GM23338 (cell line): Measurements from ENCODE around the gene CDK5R1. TPM values are rescaled to one million over a fixed set of nuclear protein-coding genes. Genes with fewer than 3 reads are reported as not detected.

ENCODE experiments used
- ATAC-seq: fragments of 200-7000 bp; cut with Tn5 transposase; 3 replicates; pipeline ENCODE4 v1.9.1; 2020
- DNase-seq: peaks from one replicate; pipeline ENCODE4 v3.0.0-alpha.2; 2015; ENCODE audit warnings: low spot score
- H2AFZ ChIP-seq: fragments of 200-600 bp; sonication (generic); 2 replicates; pipeline ENCODE4 v1.8.0; 2016; ENCODE audit warnings: antibody characterized with exemption, mild to moderate bottlenecking, moderate library complexity
- H3F3A ChIP-seq: fragments of 200-600 bp; sonication (generic); replicated peaks from 2 replicates; pipeline ENCODE4 v1.8.0; 2017; ENCODE audit warnings: antibody characterized with exemption, mixed run types, low read depth
- H3K27ac ChIP-seq: fragments of 200-600 bp; sonication (generic); 2 replicates; pipeline ENCODE4 v1.6.1; 2016; ENCODE audit warnings: low read depth
- H3K27me3 ChIP-seq: fragments of 200-600 bp; sonication (generic); 2 replicates; pipeline ENCODE4 v1.8.0; 2016; ENCODE audit warnings: mild to moderate bottlenecking, mixed run types, moderate library complexity; ENCODE audit not compliant: insufficient read depth
- H3K36me3 ChIP-seq: fragments of 200-600 bp; sonication (generic); 2 replicates; pipeline ENCODE4 v1.8.0; 2016; ENCODE audit warnings: mild to moderate bottlenecking; ENCODE audit not compliant: insufficient read depth
- H3K4me1 ChIP-seq: fragments of 200-600 bp; sonication (generic); 2 replicates; pipeline ENCODE4 v1.8.0; 2016; ENCODE audit warnings: mild to moderate bottlenecking, moderate library complexity; ENCODE audit not compliant: insufficient read depth
- H3K4me2 ChIP-seq: fragments of 200-600 bp; sonication (generic); 2 replicates; pipeline ENCODE4 v1.7.1; 2017; ENCODE audit warnings: mixed run types
- H3K4me3 ChIP-seq: fragments of 200-600 bp; sonication (generic); 2 replicates; pipeline ENCODE4 v1.6.1; 2016; ENCODE audit warnings: mixed run types
- H3K79me2 ChIP-seq: fragments of 200-600 bp; sonication (generic); replicated peaks from 2 replicates; pipeline ENCODE4 v1.8.0; 2017; ENCODE audit warnings: mild to moderate bottlenecking; ENCODE audit not compliant: insufficient read depth
- H3K9me2 ChIP-seq: fragments of 200-600 bp; sonication (generic); 2 replicates; pipeline ENCODE4 v1.8.0; 2017; ENCODE audit not compliant: insufficient read depth
- H4K20me1 ChIP-seq: fragments of 200-600 bp; sonication (generic); replicated peaks from 2 replicates; pipeline ENCODE4 v1.8.0; 2017; ENCODE audit warnings: mild to moderate bottlenecking; ENCODE audit not compliant: insufficient read depth
- H3K27ac Mint-ChIP-seq: 2 replicates; pipeline ENCODE4 v1.8.0; 2020; ENCODE audit warnings: inconsistent platforms, mild to moderate bottlenecking, moderate library complexity, mixed read lengths
- H3K27me3 Mint-ChIP-seq: 3 replicates; pipeline ENCODE4 v1.8.0; 2022; ENCODE audit warnings: low read depth, mild to moderate bottlenecking, moderate library complexity, mixed read lengths, inconsistent platforms; ENCODE audit not compliant: insufficient read depth, poor library complexity
- H3K36me3 Mint-ChIP-seq: 3 replicates; pipeline ENCODE4 v1.8.0; 2021; ENCODE audit warnings: low read depth, mild to moderate bottlenecking, inconsistent platforms, moderate library complexity, mixed read lengths
- H3K4me1 Mint-ChIP-seq: 3 replicates; pipeline ENCODE4 v1.8.0; 2020; ENCODE audit warnings: mild to moderate bottlenecking, inconsistent platforms, mixed read lengths
- H3K4me3 Mint-ChIP-seq: 3 replicates; pipeline ENCODE4 v1.8.0; 2021; ENCODE audit warnings: moderate library complexity, mild to moderate bottlenecking, inconsistent platforms, mixed read lengths
- H3K9me3 Mint-ChIP-seq: 3 replicates; pipeline ENCODE4 v1.8.0; 2020; ENCODE audit warnings: moderate library complexity, mild to moderate bottlenecking, inconsistent platforms, mixed read lengths
- CTCF ChIP-seq, 2 experiments: fragments of 200-600 bp in 1 of 2; sonication (generic) in 1 of 2; conservative IDR thresholded peaks; 2 replicates each; pipeline versions ENCODE4 v1.5.1 to v1.6.1; 2016 to 2017; ENCODE audit warnings: antibody characterized with exemption in 2 of 2, low read depth in 2 of 2, mild to moderate bottlenecking in 2 of 2, moderate library complexity in 1 of 2
- EZH2 ChIP-seq: fragments of 200-600 bp; sonication (generic); IDR thresholded peaks from one replicate; pipeline ENCODE4 v1.8.0; 2017; ENCODE audit warnings: antibody characterized with exemption, mild to moderate bottlenecking, low read depth; ENCODE audit not compliant: unreplicated experiment
- JUNB ChIP-seq: IDR thresholded peaks from one replicate; pipeline ENCODE4 v1.6.1; 2016; ENCODE audit warnings: antibody characterized with exemption; ENCODE audit not compliant: unreplicated experiment
- NANOG ChIP-seq: IDR thresholded peaks from 2 replicates; pipeline ENCODE4 v1.6.1; 2016; ENCODE audit warnings: antibody characterized with exemption, borderline replicate concordance
- POLR2AphosphoS5 ChIP-seq: IDR thresholded peaks from 2 replicates; pipeline ENCODE4 v1.6.1; 2016; ENCODE audit warnings: antibody characterized with exemption, low read depth
- STAT1 ChIP-seq: IDR thresholded peaks from one replicate; pipeline ENCODE4 v1.6.1; 2016; ENCODE audit warnings: antibody characterized with exemption; ENCODE audit not compliant: unreplicated experiment
- ZNF331 ChIP-seq: fragments of 250-450 bp; sonication (Bioruptor Pico); IDR thresholded peaks from 2 replicates; pipeline ENCODE4 v1.5.0; 2020; ENCODE audit warnings: low read depth, mild to moderate bottlenecking, moderate library complexity
- polyA plus RNA-seq: library from polyadenylated mRNA; unstranded; fragments of >200 nt; fragmentation: Nextera tagmentation; extraction: Ambion mirVana; gene quantifications from 2 replicates; pipeline ENCODE4 v1.2.1, GENCODE V29; 2016
- total RNA-seq: library from RNA; depleted of rRNA; stranded (reverse); fragments of >200 nt; shearing (Covaris generic); gene quantifications from 2 replicates; pipeline ENCODE4 v1.2.3, GENCODE V29; 2014
- TF ChIP-seq, protein P1 (sequence below): IDR thresholded peaks from 2 replicates; pipeline ENCODE4 v1.6.1; 2016; ENCODE audit warnings: antibody characterized with exemption
- TF ChIP-seq, protein P2 (sequence below): fragments of 250-450 bp; sonication (Bioruptor Pico); IDR thresholded peaks from 2 replicates; pipeline ENCODE4 v1.5.0; 2020; ENCODE audit warnings: mild to moderate bottlenecking, moderate library complexity

The CDK5R1 gene
- total and polyA plus RNA-seq, 2 experiments from 2014 or later, result 4.0 to 11.6 TPM

GRCh38 chr17:32504166-32504990 is 17.6 kb downstream of the CDK5R1 start:
- no peak overlapping the region for H3K4me2 ChIP-seq
- no peak overlapping the region for H2AFZ ChIP-seq
- H3K36me3 Mint-ChIP-seq, result no peaks in the 10 kb centered on the region
- peaks cover 13% of the 10 kb centered on the region for H3K4me1 Mint-ChIP-seq
- no peaks in the 10 kb centered on the region for H3K9me2 ChIP-seq
- no peaks in the 10 kb centered on the region for H3K27me3 ChIP-seq
- H3K27ac Mint-ChIP-seq, result peak overlapping the region; percentile 44; the same call in 1 of the 2 replicates
- H3K4me3 Mint-ChIP-seq, result no peak overlapping the region
- H3K27ac ChIP-seq, result no peak overlapping the region
- TF ChIP-seq JUNB, result no peak
- no peak for TF ChIP-seq POLR2AphosphoS5
- no peak for TF ChIP-seq CTCF (conservative IDR thresholded peaks at IDR 0.05; ENCODE audit: low read depth in 2 of 2)
- no peak for TF ChIP-seq EZH2
- no peak for TF ChIP-seq NANOG
- TF ChIP-seq, protein P1, sequence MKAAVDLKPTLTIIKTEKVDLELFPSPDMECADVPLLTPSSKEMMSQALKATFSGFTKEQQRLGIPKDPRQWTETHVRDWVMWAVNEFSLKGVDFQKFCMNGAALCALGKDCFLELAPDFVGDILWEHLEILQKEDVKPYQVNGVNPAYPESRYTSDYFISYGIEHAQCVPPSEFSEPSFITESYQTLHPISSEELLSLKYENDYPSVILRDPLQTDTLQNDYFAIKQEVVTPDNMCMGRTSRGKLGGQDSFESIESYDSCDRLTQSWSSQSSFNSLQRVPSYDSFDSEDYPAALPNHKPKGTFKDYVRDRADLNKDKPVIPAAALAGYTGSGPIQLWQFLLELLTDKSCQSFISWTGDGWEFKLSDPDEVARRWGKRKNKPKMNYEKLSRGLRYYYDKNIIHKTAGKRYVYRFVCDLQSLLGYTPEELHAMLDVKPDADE, result no peak
- TF ChIP-seq STAT1, result no peak
- TF ChIP-seq ZNF331 (CRISPR knock-in tag), result no peak
- no peaks in the 10 kb centered on the region; the same call in 2 of the 3 replicates for H3K9me3 Mint-ChIP-seq
- no peaks in the 10 kb centered on the region for H3F3A ChIP-seq
- H3K79me2 ChIP-seq, result no peaks in the 10 kb centered on the region
- peak; percentile 28; the same call in 2 of the 3 replicates for ATAC-seq
- H3K27me3 Mint-ChIP-seq, result peaks cover 6% of the 10 kb centered on the region
- no peaks in the 10 kb centered on the region for H3K4me1 ChIP-seq
- no peaks in the 10 kb centered on the region for H4K20me1 ChIP-seq
- no peak for DNase-seq
- no peak overlapping the region for H3K4me3 ChIP-seq
- no peaks in the 10 kb centered on the region for H3K36me3 ChIP-seq

DNA sequence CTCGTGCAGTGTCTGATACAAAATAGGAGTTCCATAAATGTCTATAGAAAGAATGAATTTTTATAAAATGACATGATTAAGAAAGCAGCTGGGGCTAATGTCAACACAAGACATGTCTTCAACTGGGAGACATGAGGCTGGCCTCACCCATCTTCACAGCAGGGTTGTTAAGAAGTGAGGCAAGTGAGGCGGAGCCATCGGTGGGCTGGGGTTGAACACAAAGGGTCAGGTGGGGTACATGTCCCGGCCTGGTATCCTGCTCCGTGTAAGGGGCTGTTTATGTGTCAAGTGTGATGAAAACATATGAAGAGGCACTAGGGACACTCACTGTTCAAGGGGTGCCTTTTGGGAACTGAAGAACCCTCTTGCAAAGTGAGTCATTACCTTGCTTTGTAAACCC is 22.1 kb downstream of the CDK5R1 start:
- no peak overlapping the region for H3K27ac ChIP-seq
- no peaks in the 10 kb centered on the region for H3K79me2 ChIP-seq
- no peaks in the 10 kb centered on the region for H4K20me1 ChIP-seq
- Mint-ChIP-seq H3K36me3 (no peaks in the 10 kb centered on the region), H3K4me3 (no peak overlapping the region), H3K9me3 (no peaks in the 10 kb centered on the region; the same call in 2 of the 3 replicates), H3K4me1 (peaks cover 12% of the 10 kb centered on the region), H3K27me3 (peaks cover 7% of the 10 kb centered on the region), H3K27ac (no peak overlapping the region)
- no peak overlapping the region for H3K4me2 ChIP-seq
- TF ChIP-seq EZH2 (no peak), CTCF (conservative IDR thresholded peaks at IDR 0.05; ENCODE audit: low read depth in 2 of 2) (no peak)
- TF ChIP-seq, protein P2, sequence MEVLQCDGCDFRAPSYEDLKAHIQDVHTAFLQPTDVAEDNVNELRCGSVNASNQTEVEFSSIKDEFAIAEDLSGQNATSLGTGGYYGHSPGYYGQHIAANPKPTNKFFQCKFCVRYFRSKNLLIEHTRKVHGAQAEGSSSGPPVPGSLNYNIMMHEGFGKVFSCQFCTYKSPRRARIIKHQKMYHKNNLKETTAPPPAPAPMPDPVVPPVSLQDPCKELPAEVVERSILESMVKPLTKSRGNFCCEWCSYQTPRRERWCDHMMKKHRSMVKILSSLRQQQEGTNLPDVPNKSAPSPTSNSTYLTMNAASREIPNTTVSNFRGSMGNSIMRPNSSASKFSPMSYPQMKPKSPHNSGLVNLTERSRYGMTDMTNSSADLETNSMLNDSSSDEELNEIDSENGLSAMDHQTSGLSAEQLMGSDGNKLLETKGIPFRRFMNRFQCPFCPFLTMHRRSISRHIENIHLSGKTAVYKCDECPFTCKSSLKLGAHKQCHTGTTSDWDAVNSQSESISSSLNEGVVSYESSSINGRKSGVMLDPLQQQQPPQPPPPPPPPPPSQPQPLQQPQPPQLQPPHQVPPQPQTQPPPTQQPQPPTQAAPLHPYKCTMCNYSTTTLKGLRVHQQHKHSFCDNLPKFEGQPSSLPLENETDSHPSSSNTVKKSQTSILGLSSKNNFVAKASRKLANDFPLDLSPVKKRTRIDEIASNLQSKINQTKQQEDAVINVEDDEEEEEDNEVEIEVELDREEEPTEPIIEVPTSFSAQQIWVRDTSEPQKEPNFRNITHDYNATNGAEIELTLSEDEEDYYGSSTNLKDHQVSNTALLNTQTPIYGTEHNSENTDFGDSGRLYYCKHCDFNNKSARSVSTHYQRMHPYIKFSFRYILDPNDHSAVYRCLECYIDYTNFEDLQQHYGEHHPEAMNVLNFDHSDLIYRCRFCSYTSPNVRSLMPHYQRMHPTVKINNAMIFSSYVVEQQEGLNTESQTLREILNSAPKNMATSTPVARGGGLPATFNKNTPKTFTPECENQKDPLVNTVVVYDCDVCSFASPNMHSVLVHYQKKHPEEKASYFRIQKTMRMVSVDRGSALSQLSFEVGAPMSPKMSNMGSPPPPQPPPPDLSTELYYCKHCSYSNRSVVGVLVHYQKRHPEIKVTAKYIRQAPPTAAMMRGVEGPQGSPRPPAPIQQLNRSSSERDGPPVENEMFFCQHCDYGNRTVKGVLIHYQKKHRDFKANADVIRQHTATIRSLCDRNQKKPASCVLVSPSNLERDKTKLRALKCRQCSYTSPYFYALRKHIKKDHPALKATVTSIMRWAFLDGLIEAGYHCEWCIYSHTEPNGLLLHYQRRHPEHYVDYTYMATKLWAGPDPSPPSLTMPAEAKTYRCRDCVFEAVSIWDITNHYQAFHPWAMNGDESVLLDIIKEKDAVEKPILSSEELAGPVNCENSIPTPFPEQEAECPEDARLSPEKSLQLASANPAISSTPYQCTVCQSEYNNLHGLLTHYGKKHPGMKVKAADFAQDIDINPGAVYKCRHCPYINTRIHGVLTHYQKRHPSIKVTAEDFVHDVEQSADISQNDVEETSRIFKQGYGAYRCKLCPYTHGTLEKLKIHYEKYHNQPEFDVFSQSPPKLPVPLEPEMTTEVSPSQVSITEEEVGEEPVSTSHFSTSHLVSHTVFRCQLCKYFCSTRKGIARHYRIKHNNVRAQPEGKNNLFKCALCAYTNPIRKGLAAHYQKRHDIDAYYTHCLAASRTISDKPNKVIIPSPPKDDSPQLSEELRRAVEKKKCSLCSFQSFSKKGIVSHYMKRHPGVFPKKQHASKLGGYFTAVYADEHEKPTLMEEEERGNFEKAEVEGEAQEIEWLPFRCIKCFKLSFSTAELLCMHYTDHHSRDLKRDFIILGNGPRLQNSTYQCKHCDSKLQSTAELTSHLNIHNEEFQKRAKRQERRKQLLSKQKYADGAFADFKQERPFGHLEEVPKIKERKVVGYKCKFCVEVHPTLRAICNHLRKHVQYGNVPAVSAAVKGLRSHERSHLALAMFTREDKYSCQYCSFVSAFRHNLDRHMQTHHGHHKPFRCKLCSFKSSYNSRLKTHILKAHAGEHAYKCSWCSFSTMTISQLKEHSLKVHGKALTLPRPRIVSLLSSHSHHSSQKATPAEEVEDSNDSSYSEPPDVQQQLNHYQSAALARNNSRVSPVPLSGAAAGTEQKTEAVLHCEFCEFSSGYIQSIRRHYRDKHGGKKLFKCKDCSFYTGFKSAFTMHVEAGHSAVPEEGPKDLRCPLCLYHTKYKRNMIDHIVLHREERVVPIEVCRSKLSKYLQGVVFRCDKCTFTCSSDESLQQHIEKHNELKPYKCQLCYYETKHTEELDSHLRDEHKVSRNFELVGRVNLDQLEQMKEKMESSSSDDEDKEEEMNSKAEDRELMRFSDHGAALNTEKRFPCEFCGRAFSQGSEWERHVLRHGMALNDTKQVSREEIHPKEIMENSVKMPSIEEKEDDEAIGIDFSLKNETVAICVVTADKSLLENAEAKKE (CRISPR knock-in tag), result no peak
- H3K27me3 ChIP-seq, result no peaks in the 10 kb centered on the region
- DNase-seq (no peak), ATAC-seq (no peak)
- no peaks in the 10 kb centered on the region for H3K9me2 ChIP-seq
- H3K36me3 ChIP-seq, result no peaks in the 10 kb centered on the region
- no peak overlapping the region for H2AFZ ChIP-seq
- no peak overlapping the region for H3K4me3 ChIP-seq
- H3K4me1 ChIP-seq, result no peaks in the 10 kb centered on the region
- no peaks in the 10 kb centered on the region for H3F3A ChIP-seq
